Measurements from ENCODE around the gene VAV3. TPM values are rescaled to one million over a fixed set of nuclear protein-coding genes. Genes with fewer than 3 reads are reported as not detected.

Gene VAV3
- total and polyA plus RNA-seq, 2 of the 8 experiments (the other 6 are each of a cell fraction or from before 2014, with no cell fraction given): 2.9 to 7.9 TPM

- no peak overlapping the region for H2BK20ac ChIP-seq (ENCODE audit: low read length)
- no peaks in the 10 kb centered on the region for H3K79me1 ChIP-seq (ENCODE audit: low read depth, low read length)
- no peak overlapping the region for H3K18ac ChIP-seq (ENCODE audit: extremely low read depth, low read length)
- POLR2A ChIA-PET (ENCODE audit: partially characterized antibody): no interaction called here
- no peak overlapping the region for H2BK12ac ChIP-seq (ENCODE audit: low read depth, low read length)
- H4K8ac ChIP-seq (ENCODE audit: extremely low read depth, insufficient read depth, low read length): no peak overlapping the region
- H3K4me3 ChIP-seq (ENCODE audit: extremely low read depth in 1 of 4, insufficient read depth in 2 of 4, low read depth in 3 of 4, low read length in 4 of 4): no peak overlapping the region
- H3K23ac ChIP-seq (ENCODE audit: insufficient read length): no peak overlapping the region
- no peak overlapping the region for H2BK15ac ChIP-seq (ENCODE audit: low read length)
- no peak for FAIRE-seq
- CTCF ChIA-PET (ENCODE audit: partially characterized antibody): interaction anchor here (0.5 to 1.8 kb wide), 4 partner anchors 13 to 541 kb away, joined by 3 to 11 read pairs (median 4); no protein-coding TSS in a partner anchor
- H3K14ac ChIP-seq (ENCODE audit: insufficient read length): no peak overlapping the region
- no peak overlapping the region for H2BK5ac ChIP-seq (ENCODE audit: low read depth, low read length)
- no peaks in the 10 kb centered on the region for H3K79me2 ChIP-seq (ENCODE audit: control insufficient read depth in 1 of 2, insufficient read depth in 2 of 2, low read length in 2 of 2)
- no peak overlapping the region for H3K56ac ChIP-seq (replicated peaks; ENCODE audit: insufficient read length, low read depth, low read length)
- no peak overlapping the region for H3K4me2 ChIP-seq (ENCODE audit: insufficient read depth in 1 of 2, low read depth in 2 of 2, low read length in 2 of 2)
- H3K36me3 ChIP-seq (ENCODE audit: control insufficient read depth in 2 of 4, insufficient read depth in 4 of 4, low read length in 3 of 4): no peaks in the 10 kb centered on the region
- H3K4me1 ChIP-seq (replicated peaks in 1 of 4; ENCODE audit: control insufficient read depth in 3 of 4, insufficient read depth in 4 of 4, low read length in 3 of 4): no peaks in the 10 kb centered on the region
- H3K9ac ChIP-seq (replicated peaks in 1 of 4; ENCODE audit: extremely low read depth in 1 of 4, low read depth in 3 of 4, low read length in 3 of 4): no peak overlapping the region
- no peaks in the 10 kb centered on the region for H4K20me1 ChIP-seq (replicated peaks in 1 of 2; ENCODE audit: control insufficient read depth in 1 of 2, insufficient read depth in 2 of 2, low read length in 2 of 2)
- no peak overlapping the region for H4K91ac ChIP-seq (replicated peaks; ENCODE audit: insufficient read length, low read length)
- no peak overlapping the region for H2AFZ ChIP-seq (ENCODE audit: low read length)
- H2BK120ac ChIP-seq (replicated peaks; ENCODE audit: low read depth, low read length): no peak overlapping the region
- no peak for DNase-seq (ENCODE audit: low read depth in 1 of 2, low spot score in 2 of 2)
- H3K27ac ChIP-seq (ENCODE audit: low read depth, low read length): no peak overlapping the region
- H3K4ac ChIP-seq (replicated peaks; ENCODE audit: insufficient read length, low read depth, low read length): no peak overlapping the region
- no peak overlapping the region for H2AK5ac ChIP-seq (ENCODE audit: low read depth, low read length)
- no peaks in the 10 kb centered on the region for H3K23me2 ChIP-seq (ENCODE audit: low read depth, low read length)
- H3K27me3 ChIP-seq (replicated peaks in 1 of 4; ENCODE audit: control insufficient read depth in 3 of 4, extremely low read depth in 1 of 4, insufficient read depth in 3 of 4, low read length in 3 of 4): no peaks in the 10 kb centered on the region
- WGBS, 2 experiments (ENCODE audit: extremely low coverage in 1 of 2, insufficient coverage in 1 of 2, insufficient read length in 1 of 2, insufficient replicate concordance in 2 of 2, low coverage in 1 of 2, low lambda C conversion rate in 2 of 2, missing lambda C conversion rate in 1 of 2): 75% methylated on average over 1 of the region's 1 CpG; no CpG with 5 or more reads in 1 of the 2 experiments
- 0 out of 4 replicates have a peak, but pooled peaks cover 0 to 2% of the 10 kb centered on the region in 2 experiments for H3K9me3 ChIP-seq (ENCODE audit: insufficient read depth in 2 of 2, low read depth in 1 of 2, low read length in 1 of 2)
- H4K5ac ChIP-seq (ENCODE audit: insufficient read length, low read depth, low read length): no peak overlapping the region
- TF ChIP-seq SAP30 (IDR thresholded peaks at IDR 0.05; ENCODE audit: insufficient read depth, insufficient replicate concordance, low read length): no peak
- no peak for TF ChIP-seq EP300 (IDR thresholded peaks at IDR 0.05; ENCODE audit: borderline replicate concordance in 1 of 2, low read depth in 2 of 2, low read length in 2 of 2)
- TF ChIP-seq TEAD4 (IDR thresholded peaks at IDR 0.05; ENCODE audit: low read depth, low read length): no peak
- TF ChIP-seq MAX (IDR thresholded peaks at IDR 0.05): no peak
- no peak for TF ChIP-seq YY1 (IDR thresholded peaks at IDR 0.05; ENCODE audit: low read depth, low read length)
- no peak for TF ChIP-seq ATF2 (IDR thresholded peaks at IDR 0.05; ENCODE audit: low read length)
- no peak for TF ChIP-seq ZNF274 (IDR thresholded peaks at IDR 0.05; ENCODE audit: borderline replicate concordance, extremely low read depth, low read length)
- no peak for TF ChIP-seq CHD2 (IDR thresholded peaks at IDR 0.05; ENCODE audit: low read length)
- no peak for TF ChIP-seq TBP (IDR thresholded peaks at IDR 0.05; ENCODE audit: low read depth, low read length)
- TF ChIP-seq KDM4A (IDR thresholded peaks at IDR 0.05; ENCODE audit: low read depth, low read length, severe bottlenecking): no peak
- TF ChIP-seq CTBP2 (IDR thresholded peaks at IDR 0.05; ENCODE audit: borderline replicate concordance, insufficient read depth, insufficient read length, low read length): no peak
These were observed 169.5 kb downstream of the VAV3 start for GRCh38 chr1:107795441-107795840.
